SK-N-SH treated with all-trans-retinoic acid at 6 μM for 48 hours (cell line): Measurements from ENCODE around the gene TMEM9.

Experiments
- ATAC-seq: fragments of 200-7000 bp; cut with Tn5 transposase; 3 replicates; pipeline ENCODE4 v1.9.1; 2020; ENCODE audit warnings: mild to moderate bottlenecking, moderate library complexity
- ARNTL ChIP-seq: fragments of 450-650 bp; formaldehyde crosslinking; IDR thresholded peaks from 2 replicates; pipeline ENCODE4 v1.5.0; 2020; ENCODE audit warnings: low read depth, mild to moderate bottlenecking, moderate library complexity, borderline replicate concordance
- BACH2 ChIP-seq: fragments of 250-450 bp; sonication (Bioruptor Pico); IDR thresholded peaks from 2 replicates; pipeline ENCODE4 v1.9.0; 2021; ENCODE audit warnings: mild to moderate bottlenecking, borderline replicate concordance
- CREB5 ChIP-seq: fragments of 250-450 bp; sonication (Bioruptor Pico); IDR thresholded peaks from 2 replicates; pipeline ENCODE4 v1.5.1; 2020; ENCODE audit warnings: low read depth, mild to moderate bottlenecking, moderate library complexity
- CSDC2 ChIP-seq: fragments of 250-450 bp; sonication (Bioruptor Pico); IDR thresholded peaks from 2 replicates; pipeline ENCODE4 v1.5.0; 2020; ENCODE audit warnings: mild to moderate bottlenecking, moderate library complexity
- CSRNP3 ChIP-seq: fragments of 250-450 bp; sonication (Bioruptor Pico); IDR thresholded peaks from 2 replicates; pipeline ENCODE4 v1.5.1; 2021; ENCODE audit warnings: mild to moderate bottlenecking, moderate library complexity
- ESRRG ChIP-seq: fragments of 250-450 bp; sonication (Bioruptor Pico); IDR thresholded peaks from 2 replicates; pipeline ENCODE4 v1.6.1; 2021; ENCODE audit warnings: mild to moderate bottlenecking
- ISL1 ChIP-seq: fragments of 250-450 bp; sonication (Bioruptor Pico); IDR thresholded peaks from 2 replicates; pipeline ENCODE4 v2.1.2; 2022; ENCODE audit warnings: mild to moderate bottlenecking, moderate library complexity
- OSR1 ChIP-seq: fragments of 250-450 bp; sonication (Bioruptor Pico); IDR thresholded peaks from 2 replicates; pipeline ENCODE4 v1.8.0; 2022; ENCODE audit warnings: moderate library complexity, mild to moderate bottlenecking, inconsistent platforms
- PATZ1 ChIP-seq: fragments of 250-450 bp; sonication (Bioruptor Pico); IDR thresholded peaks from 2 replicates; pipeline ENCODE4 v1.8.0; 2020; ENCODE audit warnings: mild to moderate bottlenecking, moderate library complexity, borderline replicate concordance
- POU6F1 ChIP-seq: fragments of 250-450 bp; sonication (Bioruptor Pico); IDR thresholded peaks from 2 replicates; pipeline ENCODE4 v1.8.0; 2021; ENCODE audit warnings: low read depth, mild to moderate bottlenecking, moderate library complexity, borderline replicate concordance
- PPARA ChIP-seq: fragments of 250-450 bp; sonication (Bioruptor Pico); IDR thresholded peaks from 2 replicates; pipeline ENCODE4 v1.5.0; 2020; ENCODE audit warnings: mild to moderate bottlenecking, borderline replicate concordance
- RARB ChIP-seq: fragments of 250-450 bp; sonication (Bioruptor Pico); IDR thresholded peaks from 2 replicates; pipeline ENCODE4 v1.8.0; 2021; ENCODE audit warnings: mild to moderate bottlenecking, moderate library complexity
- SNAI2 ChIP-seq: fragments of 250-450 bp; sonication (Bioruptor Pico); IDR thresholded peaks from 2 replicates; pipeline ENCODE4 v1.5.0; 2020; ENCODE audit warnings: mild to moderate bottlenecking, moderate library complexity
- TCF4 ChIP-seq: fragments of 250-450 bp; sonication (Bioruptor Pico); IDR thresholded peaks from 2 replicates; pipeline ENCODE4 v1.8.0; 2021; ENCODE audit warnings: mild to moderate bottlenecking, moderate library complexity, borderline replicate concordance
- TOX ChIP-seq: fragments of 250-450 bp; sonication (Bioruptor Pico); IDR thresholded peaks from 2 replicates; pipeline ENCODE4 v1.8.0; 2021; ENCODE audit warnings: mild to moderate bottlenecking, moderate library complexity, borderline replicate concordance
- TSHZ2 ChIP-seq: fragments of 250-450 bp; sonication (Bioruptor Pico); IDR thresholded peaks from 2 replicates; pipeline ENCODE4 v1.5.0; 2020; ENCODE audit warnings: mild to moderate bottlenecking, moderate library complexity
- ZC3H10 ChIP-seq: fragments of 250-450 bp; sonication (Bioruptor Pico); IDR thresholded peaks from 2 replicates; pipeline ENCODE4 v1.5.1; 2021; ENCODE audit warnings: mild to moderate bottlenecking, moderate library complexity
- ZFP3 ChIP-seq: fragments of 250-450 bp; sonication (Bioruptor Pico); IDR thresholded peaks from 2 replicates; pipeline ENCODE4 v1.5.0; 2020; ENCODE audit warnings: mild to moderate bottlenecking, moderate library complexity
- ZNF70 ChIP-seq: fragments of 450-650 bp; formaldehyde crosslinking; IDR thresholded peaks from 2 replicates; pipeline ENCODE4 v1.5.0; 2020; ENCODE audit warnings: mild to moderate bottlenecking, moderate library complexity
- ZNF8 ChIP-seq: fragments of 450-650 bp; formaldehyde crosslinking; IDR thresholded peaks from 2 replicates; pipeline ENCODE4 v1.5.0; 2020; ENCODE audit warnings: mild to moderate bottlenecking, moderate library complexity

TMEM9 gene

GRCh38 chr1:201189085-201189484 is 34.8 kb upstream of the TMEM9 start (continued):
- TF ChIP-seq OSR1 (CRISPR knock-in tag) (no peak), RARB (no peak), CSRNP3 (CRISPR knock-in tag) (no peak)

DNA sequence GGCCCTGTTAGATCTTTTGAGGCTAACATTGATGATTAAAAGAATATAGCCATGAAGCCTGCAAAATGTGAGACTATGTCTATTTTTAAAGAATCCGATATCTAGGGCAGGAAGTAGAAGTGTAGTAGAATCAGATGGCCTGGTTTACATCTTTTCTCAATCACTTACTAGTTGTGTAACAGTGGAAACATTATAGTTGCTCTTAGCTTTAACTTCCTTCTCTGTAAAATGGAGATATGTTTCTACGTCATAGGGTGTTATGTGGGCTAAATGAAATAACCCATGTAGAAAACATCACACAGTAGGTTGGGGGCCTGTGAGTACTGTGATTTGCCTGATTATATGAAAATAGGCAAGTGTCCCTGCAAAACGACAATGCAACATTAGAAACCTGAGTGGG is 31.9 kb upstream of the TMEM9 start:
- ATAC-seq = no peak
- TF ChIP-seq TOX (CRISPR knock-in tag) (no peak), ESRRG (CRISPR knock-in tag) (no peak), TCF4 (CRISPR knock-in tag) (no peak), CSRNP3 (CRISPR knock-in tag) (no peak)

- no peak; the same call in 2 of the 3 replicates for ATAC-seq
These were observed 31.4 kb upstream of the TMEM9 start for GRCh38 chr1:201185527-201186128.

DNA sequence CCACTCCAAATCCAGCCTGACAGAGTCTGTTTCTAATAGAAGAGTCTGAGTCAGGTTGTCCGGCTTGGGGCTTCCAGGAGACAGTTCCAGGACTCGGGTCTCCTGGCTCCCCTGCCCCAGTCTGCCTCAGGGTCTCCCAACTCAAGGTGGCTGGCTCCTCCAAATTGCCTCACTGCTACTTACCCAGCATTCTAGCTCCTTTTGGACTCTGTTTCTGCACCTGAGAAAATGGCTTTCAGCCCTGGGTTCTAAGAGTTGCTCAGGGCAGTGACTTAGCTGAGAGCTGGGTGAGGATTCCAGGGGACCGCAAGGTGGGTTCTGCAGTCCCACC is 30.8 kb upstream of the TMEM9 start:
- ATAC-seq = peak; percentile 35

More at GRCh38 chr1:201185527-201186128, 31.4 kb upstream of the TMEM9 start:
- no peak for TF ChIP-seq ZC3H10 (CRISPR knock-in tag)
- no peak for TF ChIP-seq CREB5 (CRISPR knock-in tag)
- no peak for TF ChIP-seq ZNF8 (CRISPR knock-in tag)
- no peak for TF ChIP-seq PPARA (CRISPR knock-in tag)

More for the DNA sequence above, 30.8 kb upstream of the TMEM9 start:
- TF ChIP-seq RARB (no peak), PPARA (CRISPR knock-in tag) (no peak), PATZ1 (CRISPR knock-in tag) (no peak), BACH2 (CRISPR knock-in tag) (no peak), ZFP3 (CRISPR knock-in tag) (no peak), ISL1 (CRISPR knock-in tag) (no peak), ESRRG (CRISPR knock-in tag) (no peak), CSDC2 (CRISPR knock-in tag) (no peak), SNAI2 (no peak), TOX (CRISPR knock-in tag) (no peak), ZC3H10 (CRISPR knock-in tag) (no peak), OSR1 (CRISPR knock-in tag) (no peak), ZNF70 (CRISPR knock-in tag) (no peak), CREB5 (CRISPR knock-in tag) (no peak), POU6F1 (CRISPR knock-in tag) (no peak), ZNF8 (CRISPR knock-in tag) (no peak), ARNTL (no peak), TCF4 (CRISPR knock-in tag) (no peak), TSHZ2 (CRISPR knock-in tag) (no peak)
